Breast epithelium (tissue), 4 donors: ENCODE results near the gene IDUA. TPM values are rescaled to one million over a fixed set of nuclear protein-coding genes. Genes with fewer than 3 reads are reported as not detected.

Experiments used
- DNase-seq, 2 donors: peaks; one replicate each; pipeline ENCODE4 v3.0.0-alpha.2; 2019; ENCODE audit warnings: low spot score in 2 of 2
- H3K27ac ChIP-seq, 2 donors: fragments of 200-600 bp; sonication (generic) in 1 of 2; one replicate each; pipeline ENCODE4 v1.5.1; 2016 to 2019; ENCODE audit warnings: mild to moderate bottlenecking in 1 of 2
- H3K27me3 ChIP-seq, 2 donors: fragments of 200-600 bp; sonication (generic) in 1 of 2; one replicate each; pipeline versions ENCODE4 v1.5.1 to v1.6.0; 2017 to 2019; ENCODE audit warnings: control low read depth in 1 of 2, mild to moderate bottlenecking in 1 of 2
- H3K36me3 ChIP-seq: fragments of 200-600 bp; one replicate; pipeline ENCODE4 v1.5.1; 2019
- H3K4me1 ChIP-seq, 2 donors: fragments of 200-600 bp; sonication (generic); one replicate each; pipeline ENCODE4 v1.5.1; 2016 to 2019; ENCODE audit warnings: control low read depth in 1 of 2
- H3K4me3 ChIP-seq, 3 donors: fragments of 200-600 bp; sonication (generic); 1 replicate in 2 of 3; 2 replicates in 1 of 3; pipeline ENCODE4 v1.5.1; 2016 to 2019; ENCODE audit warnings: mild to moderate bottlenecking in 3 of 3, moderate library complexity in 2 of 3
- H3K9me3 ChIP-seq, 2 donors: fragments of 200-600 bp; sonication (generic) in 1 of 2; one replicate each; pipeline ENCODE4 v1.5.1; 2016 to 2019; ENCODE audit warnings: control low read depth in 1 of 2
- POLR2A ChIP-seq: fragments of 450-650 bp; IDR thresholded peaks from one replicate; pipeline ENCODE4 v1.6.1; 2016; ENCODE audit warnings: antibody characterized with exemption, mild to moderate bottlenecking, moderate library complexity
- POLR2AphosphoS5 ChIP-seq, 3 donors: sonication (generic); formaldehyde crosslinking; IDR thresholded peaks; one replicate each; pipeline ENCODE4 v1.6.1; 2017; ENCODE audit warnings: antibody characterized with exemption in 3 of 3
- intact Hi-C: fragments of 100-400 bp; cut with DNase I; formaldehyde crosslinking; loops from one replicate; pipeline ENCODE4 v1.15.1; 2023; ENCODE audit warnings: low total_unique reads
- total RNA-seq, 3 donors: library from RNA; depleted of rRNA; stranded (reverse); fragments of >200 nt; gene quantifications; one replicate each; pipeline ENCODE4 v1.1.0, GENCODE V29; 2016
- TF ChIP-seq, protein P1 (sequence below), 3 donors: fragments of 450-650 bp; IDR thresholded peaks; one replicate each; pipeline ENCODE4 v1.5.1; 2016 to 2017; ENCODE audit warnings: antibody characterized with exemption in 3 of 3, mild to moderate bottlenecking in 3 of 3, moderate library complexity in 3 of 3

Gene IDUA
- total RNA-seq, 3 donors from 2014 or later = 16.3 to 32.8 (median 28.2) TPM

DNA sequence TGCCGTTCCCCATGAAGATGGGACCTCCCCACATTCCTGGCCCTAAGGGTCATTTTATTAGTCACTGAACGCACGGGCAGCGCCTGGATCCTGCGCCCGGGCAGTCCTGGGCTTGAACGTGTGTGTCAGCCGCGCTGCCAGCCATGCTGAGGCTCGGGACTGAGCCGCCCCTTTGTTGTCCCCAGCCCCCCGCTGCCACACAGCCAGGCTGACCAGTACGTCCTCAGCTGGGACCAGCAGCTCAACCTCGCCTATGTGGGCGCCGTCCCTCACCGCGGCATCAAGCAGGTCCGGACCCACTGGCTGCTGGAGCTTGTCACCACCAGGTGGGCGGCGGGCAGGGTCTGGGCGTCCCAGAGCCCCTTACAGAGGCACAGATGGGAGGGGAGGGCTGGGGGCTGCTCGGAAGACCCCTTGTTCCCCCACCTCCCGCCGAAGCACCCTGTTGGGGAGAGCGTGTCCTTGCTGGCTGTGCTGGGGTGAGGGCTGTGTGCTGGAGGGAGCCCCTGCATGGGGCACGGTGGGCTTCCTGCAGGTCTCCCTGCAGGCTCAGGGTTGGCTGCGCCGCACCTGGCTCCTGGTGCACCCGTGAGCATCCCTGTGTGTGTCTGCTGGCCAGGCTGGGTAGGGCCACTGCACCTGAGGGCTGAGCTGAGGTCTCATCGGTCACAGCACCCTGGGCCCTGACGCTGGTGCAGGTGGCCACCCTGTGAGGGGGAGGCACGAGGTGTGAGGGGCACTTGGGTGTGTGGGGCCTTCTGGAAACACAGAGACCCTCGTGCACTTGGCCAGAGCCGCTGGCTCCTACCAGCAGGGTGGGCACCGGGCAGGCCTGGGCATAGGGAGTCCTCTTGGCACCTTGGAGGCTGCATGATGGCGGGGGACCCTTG is 1.0 kb downstream of the IDUA start:
- intact Hi-C loops = no loop called here
- H3K27me3 ChIP-seq = no peaks in the 10 kb centered on the region
- peak overlapping the region; percentile 60 to 86 for H3K27ac ChIP-seq

GRCh38 chr4:988726-989721 is 2.2 kb downstream of the IDUA start:
- TF ChIP-seq POLR2AphosphoS5 (IDR thresholded peaks at IDR 0.05) = no peak
- TF ChIP-seq, protein P1, sequence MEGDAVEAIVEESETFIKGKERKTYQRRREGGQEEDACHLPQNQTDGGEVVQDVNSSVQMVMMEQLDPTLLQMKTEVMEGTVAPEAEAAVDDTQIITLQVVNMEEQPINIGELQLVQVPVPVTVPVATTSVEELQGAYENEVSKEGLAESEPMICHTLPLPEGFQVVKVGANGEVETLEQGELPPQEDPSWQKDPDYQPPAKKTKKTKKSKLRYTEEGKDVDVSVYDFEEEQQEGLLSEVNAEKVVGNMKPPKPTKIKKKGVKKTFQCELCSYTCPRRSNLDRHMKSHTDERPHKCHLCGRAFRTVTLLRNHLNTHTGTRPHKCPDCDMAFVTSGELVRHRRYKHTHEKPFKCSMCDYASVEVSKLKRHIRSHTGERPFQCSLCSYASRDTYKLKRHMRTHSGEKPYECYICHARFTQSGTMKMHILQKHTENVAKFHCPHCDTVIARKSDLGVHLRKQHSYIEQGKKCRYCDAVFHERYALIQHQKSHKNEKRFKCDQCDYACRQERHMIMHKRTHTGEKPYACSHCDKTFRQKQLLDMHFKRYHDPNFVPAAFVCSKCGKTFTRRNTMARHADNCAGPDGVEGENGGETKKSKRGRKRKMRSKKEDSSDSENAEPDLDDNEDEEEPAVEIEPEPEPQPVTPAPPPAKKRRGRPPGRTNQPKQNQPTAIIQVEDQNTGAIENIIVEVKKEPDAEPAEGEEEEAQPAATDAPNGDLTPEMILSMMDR (IDR thresholded peaks at IDR 0.05) = no peak
- no peak for TF ChIP-seq POLR2A
- Histone ChIP-seq H3K27ac (no peak overlapping the region), H3K36me3 (no peaks in the 10 kb centered on the region), H3K4me3 (no peak overlapping the region), H3K4me1 (peaks cover 3 to 14% of the 10 kb centered on the region in 2 donors), H3K9me3 (no peaks in the 10 kb centered on the region), H3K27me3 (no peaks in the 10 kb centered on the region)
- no peak for DNase-seq
- intact Hi-C loops = no loop called here

More for the DNA sequence above, 1.0 kb downstream of the IDUA start:
- peaks cover 3 to 14% of the 10 kb centered on the region in 2 donors for H3K4me1 ChIP-seq
- DNase-seq = no peak
- TF ChIP-seq, protein P1 (IDR thresholded peaks at IDR 0.05) = no peak
- no peak for TF ChIP-seq POLR2A
- no peak for TF ChIP-seq POLR2AphosphoS5 (IDR thresholded peaks at IDR 0.05)
- H3K36me3 ChIP-seq = no peaks in the 10 kb centered on the region
- no peaks in the 10 kb centered on the region for H3K9me3 ChIP-seq
- peak overlapping the region; percentile 52 to 88 (median 72) for H3K4me3 ChIP-seq

GRCh38 chr4:989722-990471 is 3.1 kb downstream of the IDUA start:
- Histone ChIP-seq H3K4me3 (no peak overlapping the region), H3K27ac (no peak overlapping the region), H3K36me3 (no peaks in the 10 kb centered on the region), H3K4me1 (peaks cover 3 to 14% of the 10 kb centered on the region in 2 donors), H3K27me3 (no peaks in the 10 kb centered on the region), H3K9me3 (no peaks in the 10 kb centered on the region)
- intact Hi-C loops = loop anchor here (10.0 kb wide), 1 partner anchor 315 kb away; the partner anchor contains the start of genes ATP5ME and MYL5
- TF ChIP-seq POLR2A (no peak), POLR2AphosphoS5 (IDR thresholded peaks at IDR 0.05) (no peak)
- TF ChIP-seq, protein P1 (IDR thresholded peaks at IDR 0.05) = no peak
- no peak for DNase-seq

DNA sequence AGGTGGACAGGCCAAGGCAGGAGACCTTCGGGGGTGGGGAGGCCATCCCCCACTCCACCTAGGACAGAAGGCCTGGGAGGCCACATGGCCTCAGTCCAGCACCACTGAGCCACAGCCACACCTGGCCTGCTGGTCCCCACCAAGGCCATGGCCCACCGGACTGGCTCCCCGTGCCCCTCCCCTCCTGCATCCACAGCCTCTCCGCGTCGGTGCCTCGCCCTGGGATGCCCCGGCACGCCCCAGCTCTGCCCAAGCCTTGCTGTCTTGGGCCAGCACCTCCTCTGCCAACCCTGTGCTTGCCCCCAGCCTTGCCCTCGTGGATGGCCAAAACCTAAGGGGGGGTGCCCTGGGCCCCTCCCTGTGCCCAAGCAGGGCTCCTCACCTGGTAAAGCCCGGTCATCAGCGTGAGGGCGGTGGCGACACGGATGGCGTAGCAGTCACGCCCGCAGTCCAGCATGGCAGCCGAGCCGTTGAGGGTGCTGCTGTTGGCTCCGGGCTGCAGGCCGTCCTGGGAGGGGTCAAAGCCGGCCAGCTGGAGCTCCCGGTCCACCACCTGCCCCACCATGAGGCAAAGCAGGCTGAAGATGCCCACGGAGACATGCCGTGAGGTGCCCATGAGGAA is 4.0 kb downstream of the IDUA start:
- DNase-seq = no peak
- intact Hi-C loops = loop anchor here (10.0 kb wide), 1 partner anchor 316 kb away; the partner anchor contains the start of genes ATP5ME and MYL5

More for the DNA sequence above, 4.0 kb downstream of the IDUA start:
- no peak overlapping the region for H3K4me3 ChIP-seq
- no peaks in the 10 kb centered on the region for H3K36me3 ChIP-seq
- no peaks in the 10 kb centered on the region for H3K27me3 ChIP-seq
- no peak overlapping the region for H3K27ac ChIP-seq
- no peaks in the 10 kb centered on the region for H3K9me3 ChIP-seq
- TF ChIP-seq, protein P1 (IDR thresholded peaks at IDR 0.05) = no peak
- TF ChIP-seq POLR2A = no peak
- TF ChIP-seq POLR2AphosphoS5 (IDR thresholded peaks at IDR 0.05) = no peak
- H3K4me1 ChIP-seq = peaks cover 3 to 13% of the 10 kb centered on the region in 2 donors
